WTC11 (cell line): ENCODE results near the gene CENPB.

Experiments used
- CREB1 ChIP-seq: sonication (generic); formaldehyde crosslinking; IDR thresholded peaks from 2 replicates; pipeline ENCODE4 v1.8.0; 2023; ENCODE audit warnings: mild to moderate bottlenecking, missing genetic modification reagents
- CTCF ChIP-seq: fragments of 200-600 bp; IDR thresholded peaks from 2 replicates; pipeline ENCODE4 v1.8.0; 2022; ENCODE audit warnings: antibody characterized with exemption
- ETV6 ChIP-seq: sonication (generic); formaldehyde crosslinking; IDR thresholded peaks from 2 replicates; pipeline ENCODE4 v1.8.1; 2022; ENCODE audit warnings: mild to moderate bottlenecking, missing genetic modification reagents
- JUN ChIP-seq: sonication (generic); formaldehyde crosslinking; IDR thresholded peaks from 2 replicates; pipeline ENCODE4 v1.8.0; 2023; ENCODE audit warnings: mild to moderate bottlenecking, missing genetic modification reagents
- NFATC4 ChIP-seq: fragments of 250-450 bp; sonication (Bioruptor Pico); IDR thresholded peaks from 2 replicates; pipeline ENCODE4 v1.9.0; 2021; ENCODE audit warnings: mild to moderate bottlenecking
- OVOL2 ChIP-seq: fragments of 250-450 bp; sonication (Bioruptor Pico); IDR thresholded peaks from 2 replicates; pipeline ENCODE4 v1.9.0; 2021; ENCODE audit warnings: mild to moderate bottlenecking, borderline replicate concordance
- ZBTB21 ChIP-seq: sonication (generic); formaldehyde crosslinking; IDR thresholded peaks from 2 replicates; pipeline ENCODE4 v1.8.1; 2023; ENCODE audit warnings: mild to moderate bottlenecking, missing genetic modification reagents, borderline replicate concordance
- ZNF317 ChIP-seq: sonication (generic); formaldehyde crosslinking; IDR thresholded peaks from 2 replicates; pipeline ENCODE4 v1.8.1; 2023; ENCODE audit warnings: low read depth, mild to moderate bottlenecking, moderate library complexity, missing genetic modification reagents, borderline replicate concordance
- ZNF416 ChIP-seq: fragments of 250-450 bp; sonication (Bioruptor Pico); IDR thresholded peaks from 2 replicates; pipeline ENCODE4 v1.9.0; 2021; ENCODE audit warnings: mild to moderate bottlenecking, inconsistent platforms
- ZNF512 ChIP-seq: sonication (generic); formaldehyde crosslinking; IDR thresholded peaks from 2 replicates; pipeline ENCODE4 v1.8.1; 2022; ENCODE audit warnings: missing genetic modification reagents, borderline replicate concordance
- TF ChIP-seq, protein P1 (sequence below): sonication (generic); formaldehyde crosslinking; IDR thresholded peaks from 2 replicates; pipeline ENCODE4 v1.8.1; 2023; ENCODE audit warnings: mild to moderate bottlenecking, moderate library complexity, missing genetic modification reagents
- TF ChIP-seq, protein P2 (sequence below): sonication (generic); formaldehyde crosslinking; IDR thresholded peaks from 2 replicates; pipeline ENCODE4 v1.8.0; 2022; ENCODE audit warnings: mild to moderate bottlenecking, missing genetic modification reagents

GRCh38 chr20:3748073-3748472 is 38.5 kb downstream of the CENPB start:
- TF ChIP-seq CTCF (no peak), JUN (CRISPR knock-in tag) (no peak), ZNF416 (CRISPR knock-in tag) (no peak), ZNF512 (no peak), NFATC4 (CRISPR knock-in tag) (no peak), ETV6 (CRISPR knock-in tag) (no peak), CREB1 (no peak), OVOL2 (CRISPR knock-in tag) (no peak), ZBTB21 (CRISPR knock-in tag) (no peak), ZNF317 (no peak)
- TF ChIP-seq, protein P1, sequence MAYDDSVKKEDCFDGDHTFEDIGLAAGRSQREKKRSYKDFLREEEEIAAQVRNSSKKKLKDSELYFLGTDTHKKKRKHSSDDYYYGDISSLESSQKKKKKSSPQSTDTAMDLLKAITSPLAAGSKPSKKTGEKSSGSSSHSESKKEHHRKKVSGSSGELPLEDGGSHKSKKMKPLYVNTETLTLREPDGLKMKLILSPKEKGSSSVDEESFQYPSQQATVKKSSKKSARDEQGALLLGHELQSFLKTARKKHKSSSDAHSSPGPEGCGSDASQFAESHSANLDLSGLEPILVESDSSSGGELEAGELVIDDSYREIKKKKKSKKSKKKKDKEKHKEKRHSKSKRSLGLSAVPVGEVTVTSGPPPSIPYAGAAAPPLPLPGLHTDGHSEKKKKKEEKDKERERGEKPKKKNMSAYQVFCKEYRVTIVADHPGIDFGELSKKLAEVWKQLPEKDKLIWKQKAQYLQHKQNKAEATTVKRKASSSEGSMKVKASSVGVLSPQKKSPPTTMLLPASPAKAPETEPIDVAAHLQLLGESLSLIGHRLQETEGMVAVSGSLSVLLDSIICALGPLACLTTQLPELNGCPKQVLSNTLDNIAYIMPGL (CRISPR knock-in tag) = no peak
- TF ChIP-seq, protein P2, sequence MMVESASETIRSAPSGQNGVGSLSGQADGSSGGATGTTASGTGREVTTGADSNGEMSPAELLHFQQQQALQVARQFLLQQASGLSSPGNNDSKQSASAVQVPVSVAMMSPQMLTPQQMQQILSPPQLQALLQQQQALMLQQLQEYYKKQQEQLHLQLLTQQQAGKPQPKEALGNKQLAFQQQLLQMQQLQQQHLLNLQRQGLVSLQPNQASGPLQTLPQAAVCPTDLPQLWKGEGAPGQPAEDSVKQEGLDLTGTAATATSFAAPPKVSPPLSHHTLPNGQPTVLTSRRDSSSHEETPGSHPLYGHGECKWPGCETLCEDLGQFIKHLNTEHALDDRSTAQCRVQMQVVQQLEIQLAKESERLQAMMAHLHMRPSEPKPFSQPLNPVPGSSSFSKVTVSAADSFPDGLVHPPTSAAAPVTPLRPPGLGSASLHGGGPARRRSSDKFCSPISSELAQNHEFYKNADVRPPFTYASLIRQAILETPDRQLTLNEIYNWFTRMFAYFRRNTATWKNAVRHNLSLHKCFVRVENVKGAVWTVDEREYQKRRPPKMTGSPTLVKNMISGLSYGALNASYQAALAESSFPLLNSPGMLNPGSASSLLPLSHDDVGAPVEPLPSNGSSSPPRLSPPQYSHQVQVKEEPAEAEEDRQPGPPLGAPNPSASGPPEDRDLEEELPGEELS (CRISPR knock-in tag) = no peak
